MM.1S (cell line): Measurements from ENCODE around the gene ARID3B.

ENCODE experiments used
- CTCF ChIP-seq: fragments of 300-600 bp; sonication (generic); IDR thresholded peaks from 2 replicates; pipeline ENCODE4 v1.5.1; 2016; ENCODE audit warnings: antibody characterized with exemption, low read length, mixed read lengths
- EZH2phosphoT487 ChIP-seq: fragments of 300-600 bp; sonication (generic); IDR thresholded peaks from 2 replicates; pipeline ENCODE4 v1.6.1; 2018; ENCODE audit warnings: antibody characterized with exemption, low read length

- no peak for TF ChIP-seq CTCF
- TF ChIP-seq EZH2phosphoT487 = no peak
These were observed 30.2 kb downstream of the ARID3B start for GRCh38 chr15:74571191-74571590.
